Neural crest cell (in vitro differentiated cells): Measurements from ENCODE around the gene CEP89. TPM values are rescaled to one million over a fixed set of nuclear protein-coding genes. Genes with fewer than 3 reads are reported as not detected.
A peak's percentile ranks its signal among the peaks of the same experiment; 100 is the strongest.

Experiments used
- DNase-seq: peaks from one replicate; pipeline ENCODE4 v3.0.0; 2021; ENCODE audit warnings: low read depth, mixed read lengths, low spot score
- H3K27ac Mint-ChIP-seq: one replicate; pipeline ENCODE4 v1.8.0; 2021; ENCODE audit warnings: mild to moderate bottlenecking, mixed read lengths; ENCODE audit not compliant: unreplicated experiment
- H3K27me3 Mint-ChIP-seq: 2 replicates; pipeline ENCODE4 v1.8.0; 2021; ENCODE audit warnings: low read depth, mild to moderate bottlenecking, mixed read lengths
- H3K36me3 Mint-ChIP-seq: 2 replicates; pipeline ENCODE4 v1.8.0; 2021; ENCODE audit warnings: low read depth, mild to moderate bottlenecking, mixed read lengths
- H3K4me1 Mint-ChIP-seq: 2 replicates; pipeline ENCODE4 v1.8.0; 2021; ENCODE audit warnings: mixed read lengths
- H3K4me3 Mint-ChIP-seq: one replicate; pipeline ENCODE4 v1.8.0; 2021; ENCODE audit warnings: mild to moderate bottlenecking, mixed read lengths
- H3K9me3 Mint-ChIP-seq: 2 replicates; pipeline ENCODE4 v1.8.0; 2021; ENCODE audit warnings: mixed read lengths
- total RNA-seq: library from RNA; stranded (reverse); gene quantifications from 2 replicates; pipeline ENCODE4 v1.2.1, GENCODE V29; 2021
- TF ChIP-seq, protein P1 (sequence below): fragments of 200-600 bp; sonication (generic); conservative IDR thresholded peaks from 2 replicates; pipeline ENCODE4 v1.5.0; 2021; ENCODE audit warnings: antibody characterized with exemption, mild to moderate bottlenecking

Gene CEP89
- total RNA-seq, 1 donor from 2014 or later, result 50.8 TPM

GRCh38 chr19:32895384-32895783, 76.4 kb downstream of the CEP89 start:
- H3K27me3 Mint-ChIP-seq, result no peaks in the 10 kb centered on the region
- H3K27ac Mint-ChIP-seq, result no peak overlapping the region
- H3K4me1 Mint-ChIP-seq, result no peaks in the 10 kb centered on the region
- peaks cover 55% of the 10 kb centered on the region for H3K36me3 Mint-ChIP-seq
- peaks cover 10% of the 10 kb centered on the region for H3K9me3 Mint-ChIP-seq
- no peak for DNase-seq
- TF ChIP-seq, protein P1, sequence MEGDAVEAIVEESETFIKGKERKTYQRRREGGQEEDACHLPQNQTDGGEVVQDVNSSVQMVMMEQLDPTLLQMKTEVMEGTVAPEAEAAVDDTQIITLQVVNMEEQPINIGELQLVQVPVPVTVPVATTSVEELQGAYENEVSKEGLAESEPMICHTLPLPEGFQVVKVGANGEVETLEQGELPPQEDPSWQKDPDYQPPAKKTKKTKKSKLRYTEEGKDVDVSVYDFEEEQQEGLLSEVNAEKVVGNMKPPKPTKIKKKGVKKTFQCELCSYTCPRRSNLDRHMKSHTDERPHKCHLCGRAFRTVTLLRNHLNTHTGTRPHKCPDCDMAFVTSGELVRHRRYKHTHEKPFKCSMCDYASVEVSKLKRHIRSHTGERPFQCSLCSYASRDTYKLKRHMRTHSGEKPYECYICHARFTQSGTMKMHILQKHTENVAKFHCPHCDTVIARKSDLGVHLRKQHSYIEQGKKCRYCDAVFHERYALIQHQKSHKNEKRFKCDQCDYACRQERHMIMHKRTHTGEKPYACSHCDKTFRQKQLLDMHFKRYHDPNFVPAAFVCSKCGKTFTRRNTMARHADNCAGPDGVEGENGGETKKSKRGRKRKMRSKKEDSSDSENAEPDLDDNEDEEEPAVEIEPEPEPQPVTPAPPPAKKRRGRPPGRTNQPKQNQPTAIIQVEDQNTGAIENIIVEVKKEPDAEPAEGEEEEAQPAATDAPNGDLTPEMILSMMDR, result no peak
- no peak overlapping the region for H3K4me3 Mint-ChIP-seq

DNA sequence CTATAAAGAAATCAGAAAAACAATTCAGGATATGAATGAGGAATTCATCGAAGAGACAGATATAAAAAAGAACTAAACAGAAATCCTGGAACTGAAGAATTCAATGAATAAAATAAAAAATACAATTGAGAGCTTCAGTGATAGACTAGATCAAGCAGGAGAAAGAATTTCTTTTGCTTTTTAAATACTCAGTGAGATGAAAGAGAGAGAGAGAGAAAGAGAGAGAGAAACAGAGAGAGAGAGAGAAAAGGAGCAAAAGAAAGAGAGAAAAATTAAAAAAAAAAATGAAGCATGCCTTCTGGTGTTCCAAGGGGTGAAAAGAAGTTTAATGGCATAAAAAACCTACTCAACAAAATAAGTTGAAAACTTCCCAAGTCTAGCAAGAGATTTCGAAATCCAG, 80.1 kb downstream of the CEP89 start:
- Mint-ChIP-seq H3K9me3 (peaks cover 10% of the 10 kb centered on the region), H3K27ac (no peak overlapping the region), H3K27me3 (no peaks in the 10 kb centered on the region), H3K4me1 (no peaks in the 10 kb centered on the region), H3K36me3 (peaks cover 51% of the 10 kb centered on the region), H3K4me3 (no peak overlapping the region)
- TF ChIP-seq, protein P1, result no peak
- DNase-seq, result no peak

DNA sequence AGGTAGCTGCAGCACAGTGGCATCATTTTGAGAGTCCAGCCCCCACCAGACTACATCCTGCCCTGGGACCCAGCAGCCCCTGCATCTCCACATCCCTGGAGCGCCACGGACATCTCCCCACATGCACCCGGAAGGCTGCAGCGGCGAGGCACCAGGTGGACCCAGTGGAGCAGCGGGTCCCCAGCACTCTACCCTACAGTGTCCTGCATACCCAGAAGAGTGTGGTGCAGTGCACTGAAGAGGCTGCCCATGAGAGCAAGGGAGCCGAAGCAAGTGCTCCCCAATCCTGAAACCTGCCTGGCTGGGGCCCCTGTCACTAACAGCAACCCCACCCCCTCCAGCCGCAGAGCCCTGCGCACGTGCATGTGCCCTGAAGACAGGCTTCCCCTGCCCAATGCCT, 80.9 kb downstream of the CEP89 start:
- Mint-ChIP-seq H3K27me3 (no peaks in the 10 kb centered on the region), H3K4me3 (no peak overlapping the region), H3K36me3 (peaks cover 48% of the 10 kb centered on the region), H3K27ac (no peak overlapping the region), H3K4me1 (no peaks in the 10 kb centered on the region), H3K9me3 (peaks cover 10% of the 10 kb centered on the region)
- DNase-seq, result no peak
- TF ChIP-seq, protein P1, result no peak

- Mint-ChIP-seq H3K27me3 (no peaks in the 10 kb centered on the region), H3K27ac (no peak overlapping the region), H3K4me3 (no peak overlapping the region), H3K4me1 (no peaks in the 10 kb centered on the region), H3K36me3 (peaks cover 46% of the 10 kb centered on the region), H3K9me3 (peaks cover 10% of the 10 kb centered on the region)
- no peak for DNase-seq
- TF ChIP-seq, protein P1, result no peak
Observed at GRCh38 chr19:32890326-32890725, 81.4 kb downstream of the CEP89 start.

DNA sequence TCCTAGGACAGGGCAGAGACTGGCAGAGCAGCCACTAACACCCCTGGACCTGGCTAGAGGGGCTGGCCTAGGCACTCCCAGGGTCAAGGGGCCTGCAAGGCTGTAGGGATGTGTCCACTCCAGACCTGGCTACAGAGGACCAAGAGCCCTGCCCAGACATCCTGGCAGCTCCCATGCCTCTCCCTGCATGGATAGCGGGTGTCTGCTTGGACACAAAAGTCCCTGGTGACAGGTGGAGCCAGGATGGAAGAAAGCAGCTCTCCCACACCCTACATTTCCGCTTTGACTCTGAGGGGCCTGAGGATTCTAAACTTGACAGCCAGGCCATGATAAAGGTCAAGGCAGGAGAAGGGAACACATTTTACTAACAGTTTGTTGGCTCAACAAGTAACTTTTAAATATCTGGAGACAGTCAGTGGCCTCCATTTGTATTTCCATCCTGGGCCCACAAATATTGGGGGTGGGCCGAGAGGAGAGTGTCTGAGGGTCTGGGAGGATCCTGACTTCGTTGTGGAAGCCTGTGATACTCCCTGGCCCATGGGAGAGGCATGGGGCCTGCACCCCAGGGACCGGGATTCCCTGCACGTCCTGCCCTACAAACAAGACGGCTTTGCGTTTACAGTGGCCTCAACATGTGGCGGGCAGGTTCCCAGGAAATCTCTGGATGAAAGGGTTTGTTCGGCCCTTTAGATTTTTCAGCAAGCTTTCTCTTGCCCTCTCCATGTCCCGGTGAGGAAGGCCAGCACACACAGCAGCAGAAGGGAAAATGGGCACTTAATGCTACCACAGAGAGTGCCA, 82.4 kb downstream of the CEP89 start:
- DNase-seq, result no peak

More for the DNA sequence above, 82.4 kb downstream of the CEP89 start:
- peak overlapping the region; percentile 27 for H3K27ac Mint-ChIP-seq
- peaks cover 37% of the 10 kb centered on the region for H3K36me3 Mint-ChIP-seq
- TF ChIP-seq, protein P1, result no peak
- H3K27me3 Mint-ChIP-seq, result no peaks in the 10 kb centered on the region
- peaks cover 10% of the 10 kb centered on the region for H3K9me3 Mint-ChIP-seq
- H3K4me3 Mint-ChIP-seq, result no peak overlapping the region
- no peaks in the 10 kb centered on the region for H3K4me1 Mint-ChIP-seq
